RWPE2 (cell line): ENCODE data around the gene NPFFR1.

Experiments used
- ATAC-seq: fragments of 200-7000 bp; cut with Tn5 transposase; 3 replicates; pipeline ENCODE4 v1.9.1; 2021; ENCODE audit warnings: low read depth
- DNase-seq: peaks from one replicate; pipeline ENCODE4 v3.0.0-alpha.2; 2020; ENCODE audit warnings: low spot score
- H3K27ac ChIP-seq: fragments of 450-650 bp; 2 replicates; pipeline ENCODE4 v1.5.1; 2017; ENCODE audit warnings: mild to moderate bottlenecking; ENCODE audit not compliant: poor library complexity, severe bottlenecking
- H3K27me3 ChIP-seq: fragments of 250-450 bp; sonication (Bioruptor Pico); 2 replicates; pipeline ENCODE4 v1.5.1; 2021; ENCODE audit warnings: mild to moderate bottlenecking, moderate library complexity; ENCODE audit not compliant: insufficient read depth, poor library complexity, severe bottlenecking
- H3K36me3 ChIP-seq: fragments of 250-450 bp; sonication (Bioruptor Pico); 2 replicates; pipeline ENCODE4 v1.5.1; 2020; ENCODE audit warnings: low read depth, mild to moderate bottlenecking, moderate library complexity
- H3K4me1 ChIP-seq: fragments of 250-450 bp; sonication (Bioruptor Pico); 2 replicates; pipeline ENCODE4 v1.5.1; 2021; ENCODE audit warnings: mild to moderate bottlenecking, moderate library complexity; ENCODE audit not compliant: insufficient read depth, poor library complexity, severe bottlenecking
- H3K4me3 ChIP-seq: fragments of 250-450 bp; sonication (Bioruptor Pico); 2 replicates; pipeline ENCODE4 v1.5.1; 2021; ENCODE audit warnings: mild to moderate bottlenecking, moderate library complexity; ENCODE audit not compliant: severe bottlenecking
- H3K9me3 ChIP-seq: fragments of 250-450 bp; sonication (Bioruptor Pico); 2 replicates; pipeline ENCODE4 v1.5.1; 2021; ENCODE audit warnings: mild to moderate bottlenecking, moderate library complexity; ENCODE audit not compliant: severe bottlenecking
- CTCF ChIP-seq: fragments of 450-650 bp; IDR thresholded peaks from one replicate; pipeline ENCODE4 v1.5.1; 2017; ENCODE audit warnings: mild to moderate bottlenecking, moderate library complexity; ENCODE audit not compliant: poor library complexity, severe bottlenecking

NPFFR1 gene

GRCh38 chr10:70222340-70222794 lies 61.4 kb downstream of the NPFFR1 start:
- peaks cover 45% of the 10 kb centered on the region for H3K36me3 ChIP-seq
- DNase-seq (no peak), ATAC-seq (peak; percentile 80)
- no peak overlapping the region for H3K4me3 ChIP-seq
- peak overlapping the region; percentile 73 for H3K27ac ChIP-seq
- no peaks in the 10 kb centered on the region for H3K9me3 ChIP-seq
- H3K27me3 ChIP-seq = no peaks in the 10 kb centered on the region
- no peak for TF ChIP-seq CTCF
- peaks cover 19% of the 10 kb centered on the region for H3K4me1 ChIP-seq

GRCh38 chr10:70221030-70221429 lies 62.8 kb downstream of the NPFFR1 start:
- Histone ChIP-seq H3K27me3 (no peaks in the 10 kb centered on the region), H3K36me3 (peaks cover 47% of the 10 kb centered on the region), H3K9me3 (no peaks in the 10 kb centered on the region), H3K4me3 (no peak overlapping the region), H3K27ac (peak overlapping the region; percentile 73), H3K4me1 (peaks cover 19% of the 10 kb centered on the region)
- ATAC-seq = no peak
- no peak for DNase-seq
- no peak for TF ChIP-seq CTCF

- ATAC-seq (no peak), DNase-seq (no peak)
- Histone ChIP-seq H3K36me3 (peaks cover 91% of the 10 kb centered on the region), H3K27ac (no peak overlapping the region), H3K4me1 (no peaks in the 10 kb centered on the region), H3K27me3 (no peaks in the 10 kb centered on the region), H3K4me3 (no peak overlapping the region), H3K9me3 (no peaks in the 10 kb centered on the region)
- TF ChIP-seq CTCF = no peak
Observed at GRCh38 chr10:70212879-70213278, 70.9 kb downstream of the NPFFR1 start.

- Histone ChIP-seq H3K27ac (no peak overlapping the region), H3K4me1 (no peaks in the 10 kb centered on the region), H3K36me3 (peaks cover 91% of the 10 kb centered on the region), H3K9me3 (no peaks in the 10 kb centered on the region), H3K27me3 (no peaks in the 10 kb centered on the region), H3K4me3 (no peak overlapping the region)
- ATAC-seq = no peak
- no peak for DNase-seq
- TF ChIP-seq CTCF = no peak
Observed at GRCh38 chr10:70212277-70212676, 71.5 kb downstream of the NPFFR1 start.

- no peak for TF ChIP-seq CTCF
- Histone ChIP-seq H3K4me3 (no peak overlapping the region), H3K4me1 (no peaks in the 10 kb centered on the region), H3K27me3 (no peaks in the 10 kb centered on the region), H3K36me3 (peaks cover 91% of the 10 kb centered on the region), H3K9me3 (no peaks in the 10 kb centered on the region), H3K27ac (no peak overlapping the region)
- ATAC-seq (no peak), DNase-seq (no peak)
Observed at GRCh38 chr10:70206762-70207161, 77.0 kb downstream of the NPFFR1 start.
